Ishikawa (cell line): ENCODE results near the gene CD79A.

Experiments
- CEBPB ChIP-seq: IDR thresholded peaks from 2 replicates; pipeline ENCODE4 v1.6.1; 2012
- CREB1 ChIP-seq: IDR thresholded peaks from 2 replicates; pipeline ENCODE4 v1.6.1; 2012; ENCODE audit warnings: low read depth
- EGR1 ChIP-seq: IDR thresholded peaks from 2 replicates; pipeline ENCODE4 v1.6.1; 2012
- FOXM1 ChIP-seq: IDR thresholded peaks from 2 replicates; pipeline ENCODE4 v1.6.1; 2012; ENCODE audit warnings: low read depth, borderline replicate concordance
- MAX ChIP-seq: IDR thresholded peaks from 2 replicates; pipeline ENCODE4 v1.6.1; 2012
- NFIC ChIP-seq: IDR thresholded peaks from 2 replicates; pipeline ENCODE4 v1.6.1; 2012
- RAD21 ChIP-seq: IDR thresholded peaks from 2 replicates; pipeline ENCODE4 v1.6.1; 2012; ENCODE audit warnings: low read depth
- REST ChIP-seq: IDR thresholded peaks from 2 replicates; pipeline ENCODE4 v1.6.1; 2012; ENCODE audit warnings: low read depth, mild to moderate bottlenecking
- TAF1 ChIP-seq: IDR thresholded peaks from 2 replicates; pipeline ENCODE4 v1.6.1; 2012; ENCODE audit warnings: low read depth, mild to moderate bottlenecking
- TCF12 ChIP-seq: IDR thresholded peaks from 2 replicates; pipeline ENCODE4 v1.6.1; 2012; ENCODE audit warnings: low read depth
- TEAD4 ChIP-seq: IDR thresholded peaks from 2 replicates; pipeline ENCODE4 v1.6.1; 2012
- USF1 ChIP-seq: IDR thresholded peaks from 2 replicates; pipeline ENCODE4 v1.6.1; 2012
- YY1 ChIP-seq: IDR thresholded peaks from 2 replicates; pipeline ENCODE4 v1.6.1; 2012; ENCODE audit warnings: low read depth
- ZBTB7A ChIP-seq: IDR thresholded peaks from 2 replicates; pipeline ENCODE4 v1.6.1; 2012; ENCODE audit warnings: low read depth

Gene CD79A

GRCh38 chr19:41871573-41872383 lies 5.3 kb upstream of the CD79A start:
- TF ChIP-seq USF1: no peak
- TF ChIP-seq RAD21: no peak
- TF ChIP-seq YY1: no peak
- TF ChIP-seq TEAD4: no peak
- no peak for TF ChIP-seq EGR1
- TF ChIP-seq CEBPB: no peak
- no peak for TF ChIP-seq TAF1
- TF ChIP-seq FOXM1: no peak

- no peak for TF ChIP-seq CREB1
Measured at GRCh38 chr19:41872384-41872774, 4.7 kb upstream of the CD79A start.

- no peak for TF ChIP-seq CREB1
- peak; percentile 46; the same call in 1 of the 2 replicates for TF ChIP-seq RAD21
Measured at GRCh38 chr19:41872775-41873647, 4.1 kb upstream of the CD79A start.

- TF ChIP-seq EGR1 (no peak), MAX (no peak), TEAD4 (no peak), ZBTB7A (no peak), YY1 (no peak), CEBPB (no peak), USF1 (no peak), TCF12 (no peak), FOXM1 (no peak)
Measured at GRCh38 chr19:41877916-41878905, 1.1 kb downstream of the CD79A start.

- TF ChIP-seq TCF12: no peak
- 0 out of 2 replicates have a peak, but pooled peaks have one; percentile 19 for TF ChIP-seq ZBTB7A
- no peak for TF ChIP-seq CEBPB
- TF ChIP-seq NFIC: no peak
Measured at GRCh38 chr19:41879080-41879479, 2.0 kb downstream of the CD79A start.

- TF ChIP-seq TEAD4 (no peak), ZBTB7A (0 out of 2 replicates have a peak, but pooled peaks have one; percentile 12)
Measured at GRCh38 chr19:41879670-41880328, 2.7 kb downstream of the CD79A start.

GRCh38 chr19:41880329-41880708 lies 3.2 kb downstream of the CD79A start:
- TF ChIP-seq EGR1 (no peak), YY1 (no peak), CREB1 (no peak), RAD21 (no peak), USF1 (no peak), REST (no peak), MAX (no peak), FOXM1 (no peak), TAF1 (no peak), ZBTB7A (no peak), TEAD4 (no peak)
